Dendritic cell treated with granulocyte-macrophage colony-stimulating factor and Interleukin-4, amounts not matched to agents 40 ng/mL and 50 ng/mL, for 4 days (primary cell): Measurements from ENCODE around the gene ZC2HC1B.

Experiments
- H3K27ac Mint-ChIP-seq: one replicate; pipeline ENCODE4 v1.8.0; 2022; ENCODE audit warnings: mild to moderate bottlenecking, mixed read lengths
- H3K27me3 Mint-ChIP-seq: one replicate; pipeline ENCODE4 v1.8.0; 2022; ENCODE audit warnings: mild to moderate bottlenecking, mixed read lengths
- H3K36me3 Mint-ChIP-seq: one replicate; pipeline ENCODE4 v1.8.0; 2022; ENCODE audit warnings: low read depth, mixed read lengths
- H3K4me1 Mint-ChIP-seq: one replicate; pipeline ENCODE4 v1.8.0; 2022; ENCODE audit warnings: low read depth, mixed read lengths
- H3K4me3 Mint-ChIP-seq: one replicate; pipeline ENCODE4 v1.8.0; 2022; ENCODE audit warnings: mild to moderate bottlenecking, moderate library complexity, mixed read lengths
- H3K9me3 Mint-ChIP-seq: one replicate; pipeline ENCODE4 v1.8.0; 2022; ENCODE audit warnings: mixed read lengths
- intact Hi-C: fragments of 100-400 bp; cut with micrococcal nuclease; formaldehyde crosslinking; loops from one replicate; pipeline ENCODE4 v1.15.0; 2022

Gene ZC2HC1B, protein sequence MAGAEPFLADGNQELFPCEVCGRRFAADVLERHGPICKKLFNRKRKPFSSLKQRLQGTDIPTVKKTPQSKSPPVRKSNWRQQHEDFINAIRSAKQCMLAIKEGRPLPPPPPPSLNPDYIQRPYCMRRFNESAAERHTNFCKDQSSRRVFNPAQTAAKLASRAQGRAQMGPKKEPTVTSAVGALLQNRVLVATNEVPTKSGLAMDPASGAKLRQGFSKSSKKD

GRCh38 chr6:143864234-143864633 lies at the start of gene ZC2HC1B:
Gene ZC2HC1B (plus strand): TSS chr6:143864474. CDS start chr6:143864540, 66 bp downstream.
- Mint-ChIP-seq H3K36me3 (peaks cover 68% of the 10 kb centered on the region), H3K27ac (no peak within 1 kb of the TSS), H3K4me3 (no peak within 1 kb of the TSS), H3K9me3 (no peaks in the 10 kb centered on the region), H3K27me3 (no peaks in the 10 kb centered on the region), H3K4me1 (no peaks in the 10 kb centered on the region)
- intact Hi-C loops = no loop called here

- intact Hi-C loops = no loop called here
Observed at GRCh38 chr6:143817621-143818020, 46.7 kb upstream of the ZC2HC1B start.

GRCh38 chr6:143821359-143821758 lies 42.9 kb upstream of the ZC2HC1B start:
- Mint-ChIP-seq H3K36me3 (peaks cover 65% of the 10 kb centered on the region), H3K4me3 (no peak overlapping the region), H3K4me1 (no peaks in the 10 kb centered on the region), H3K27me3 (no peaks in the 10 kb centered on the region), H3K9me3 (no peaks in the 10 kb centered on the region), H3K27ac (no peak overlapping the region)
- intact Hi-C loops = no loop called here

More at GRCh38 chr6:143817621-143818020, 46.7 kb upstream of the ZC2HC1B start:
- no peaks in the 10 kb centered on the region for H3K4me1 Mint-ChIP-seq
- no peaks in the 10 kb centered on the region for H3K9me3 Mint-ChIP-seq
- H3K4me3 Mint-ChIP-seq = no peak overlapping the region
- H3K27me3 Mint-ChIP-seq = no peaks in the 10 kb centered on the region
- peaks cover 53% of the 10 kb centered on the region for H3K36me3 Mint-ChIP-seq
- H3K27ac Mint-ChIP-seq = no peak overlapping the region

DNA sequence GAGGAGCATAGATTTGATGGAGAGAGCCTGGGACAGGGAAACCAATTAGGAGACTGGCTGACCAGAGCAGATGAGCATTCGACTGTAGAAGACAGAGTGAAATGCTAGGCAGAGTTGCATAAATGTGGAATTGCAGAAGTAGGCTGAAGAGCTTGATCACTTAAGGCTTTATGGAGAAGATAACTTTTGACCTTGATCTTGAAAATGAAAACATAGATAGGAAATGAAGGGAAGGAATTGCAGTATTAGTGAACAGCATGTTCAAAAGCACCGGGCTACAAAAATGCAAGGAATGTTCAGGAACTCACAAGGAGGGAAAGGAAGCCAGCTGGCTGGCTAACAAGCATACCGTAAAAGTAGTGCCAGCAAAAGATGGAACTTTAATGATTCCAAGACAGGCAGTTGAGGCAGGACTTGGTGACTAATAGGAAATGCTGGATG lies 41.7 kb upstream of the ZC2HC1B start:
- no peaks in the 10 kb centered on the region for H3K4me1 Mint-ChIP-seq
- no peaks in the 10 kb centered on the region for H3K27me3 Mint-ChIP-seq
- H3K27ac Mint-ChIP-seq = no peak overlapping the region
- intact Hi-C loops = no loop called here
- peaks cover 65% of the 10 kb centered on the region for H3K36me3 Mint-ChIP-seq
- H3K9me3 Mint-ChIP-seq = no peaks in the 10 kb centered on the region
- H3K4me3 Mint-ChIP-seq = no peak overlapping the region

DNA sequence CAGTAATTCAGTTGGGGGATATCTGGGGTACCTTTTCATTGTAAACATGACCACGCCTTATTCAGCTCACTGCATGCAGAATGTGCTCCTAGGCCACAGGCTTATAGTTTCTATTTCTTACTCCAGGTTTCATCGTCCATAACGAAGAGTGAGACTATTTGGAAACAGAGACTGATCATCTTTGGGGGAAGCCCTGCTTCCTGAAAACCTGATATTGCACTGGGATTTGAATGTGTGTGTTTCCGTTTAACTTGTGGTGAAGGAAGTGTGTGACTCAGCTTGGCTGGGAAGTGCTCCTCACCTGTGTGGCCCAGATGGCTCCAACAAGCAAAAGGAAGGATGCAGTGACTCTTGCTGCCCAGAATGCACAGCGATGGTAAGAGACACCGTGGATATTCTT lies 40.7 kb upstream of the ZC2HC1B start:
- Mint-ChIP-seq H3K9me3 (no peaks in the 10 kb centered on the region), H3K4me3 (no peak overlapping the region), H3K27me3 (no peaks in the 10 kb centered on the region), H3K36me3 (peaks cover 56% of the 10 kb centered on the region), H3K4me1 (no peaks in the 10 kb centered on the region), H3K27ac (no peak overlapping the region)
- intact Hi-C loops = no loop called here

DNA sequence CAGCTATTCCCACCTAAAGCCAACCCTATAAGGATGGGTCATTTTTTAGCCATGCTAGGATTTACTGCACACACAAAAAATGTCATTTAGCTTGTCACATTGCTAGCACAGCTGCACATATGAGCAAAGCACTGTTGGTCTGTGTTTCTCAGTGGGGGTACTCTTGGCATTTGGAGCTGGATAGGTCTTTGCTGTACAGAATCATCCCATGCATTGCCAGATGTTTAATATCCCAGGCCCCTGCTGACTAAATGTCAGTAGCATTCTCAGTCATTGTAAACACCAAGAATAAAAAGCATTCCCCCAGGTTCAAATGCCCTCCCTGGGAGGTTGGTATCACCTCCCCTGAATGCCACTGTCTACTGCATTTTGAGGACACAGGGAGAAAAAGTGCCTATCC lies 35.7 kb upstream of the ZC2HC1B start:
- Mint-ChIP-seq H3K9me3 (no peaks in the 10 kb centered on the region), H3K4me3 (no peak overlapping the region), H3K36me3 (peaks cover 45% of the 10 kb centered on the region), H3K4me1 (no peaks in the 10 kb centered on the region), H3K27me3 (no peaks in the 10 kb centered on the region), H3K27ac (no peak overlapping the region)
- intact Hi-C loops = no loop called here

- intact Hi-C loops = no loop called here
- Mint-ChIP-seq H3K27ac (no peak overlapping the region), H3K27me3 (no peaks in the 10 kb centered on the region), H3K36me3 (peaks cover 12% of the 10 kb centered on the region), H3K4me1 (no peaks in the 10 kb centered on the region), H3K4me3 (no peak overlapping the region), H3K9me3 (no peaks in the 10 kb centered on the region)
Observed at GRCh38 chr6:143836150-143836549, 28.1 kb upstream of the ZC2HC1B start.

DNA sequence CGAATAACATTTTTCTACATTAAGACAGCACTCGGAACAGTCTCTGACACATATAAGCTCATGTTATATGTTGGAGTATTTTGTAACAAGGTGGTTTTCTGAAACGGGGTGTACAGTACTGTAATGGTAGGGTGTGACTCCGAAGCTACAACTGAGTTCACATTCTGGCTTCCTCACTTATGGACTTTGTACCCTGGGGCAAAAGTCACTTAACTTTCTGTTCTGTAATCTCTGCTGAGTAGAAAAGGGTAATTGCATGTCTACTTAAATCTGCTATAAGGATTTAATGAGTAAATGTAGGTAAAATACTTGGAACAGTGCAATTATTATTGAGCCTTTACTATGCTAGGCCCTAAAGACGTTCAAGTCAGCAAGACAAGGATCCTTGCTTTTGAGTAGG lies 25.9 kb upstream of the ZC2HC1B start:
- H3K4me3 Mint-ChIP-seq = no peak overlapping the region
- no peaks in the 10 kb centered on the region for H3K27me3 Mint-ChIP-seq
- no peaks in the 10 kb centered on the region for H3K9me3 Mint-ChIP-seq
- intact Hi-C loops = no loop called here
- H3K27ac Mint-ChIP-seq = no peak overlapping the region
- H3K4me1 Mint-ChIP-seq = peaks cover 5% of the 10 kb centered on the region
- peaks cover 2% of the 10 kb centered on the region for H3K36me3 Mint-ChIP-seq

DNA sequence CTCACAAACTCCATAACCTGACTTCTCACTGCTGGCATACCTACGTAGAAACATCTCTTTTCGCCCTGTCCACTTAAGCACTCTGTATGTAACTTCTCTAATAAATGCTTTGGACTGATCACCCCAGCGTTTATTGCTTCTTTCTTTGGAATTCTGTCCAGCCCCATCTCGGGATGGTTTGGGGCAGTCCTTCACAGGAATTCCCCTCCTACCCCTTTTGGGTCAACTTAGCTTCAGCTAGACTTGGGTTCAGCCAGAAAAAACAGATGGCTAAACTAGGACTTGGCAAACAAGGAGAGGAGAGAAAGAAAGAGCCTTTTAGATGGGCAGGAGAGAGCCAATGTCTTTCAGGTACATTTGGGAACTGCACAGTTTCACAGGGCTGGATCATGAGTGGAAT lies 25.1 kb upstream of the ZC2HC1B start:
- Mint-ChIP-seq H3K4me3 (no peak overlapping the region), H3K4me1 (peaks cover 13% of the 10 kb centered on the region), H3K27ac (no peak overlapping the region), H3K9me3 (no peaks in the 10 kb centered on the region), H3K36me3 (peaks cover 7% of the 10 kb centered on the region), H3K27me3 (no peaks in the 10 kb centered on the region)
- intact Hi-C loops = no loop called here

DNA sequence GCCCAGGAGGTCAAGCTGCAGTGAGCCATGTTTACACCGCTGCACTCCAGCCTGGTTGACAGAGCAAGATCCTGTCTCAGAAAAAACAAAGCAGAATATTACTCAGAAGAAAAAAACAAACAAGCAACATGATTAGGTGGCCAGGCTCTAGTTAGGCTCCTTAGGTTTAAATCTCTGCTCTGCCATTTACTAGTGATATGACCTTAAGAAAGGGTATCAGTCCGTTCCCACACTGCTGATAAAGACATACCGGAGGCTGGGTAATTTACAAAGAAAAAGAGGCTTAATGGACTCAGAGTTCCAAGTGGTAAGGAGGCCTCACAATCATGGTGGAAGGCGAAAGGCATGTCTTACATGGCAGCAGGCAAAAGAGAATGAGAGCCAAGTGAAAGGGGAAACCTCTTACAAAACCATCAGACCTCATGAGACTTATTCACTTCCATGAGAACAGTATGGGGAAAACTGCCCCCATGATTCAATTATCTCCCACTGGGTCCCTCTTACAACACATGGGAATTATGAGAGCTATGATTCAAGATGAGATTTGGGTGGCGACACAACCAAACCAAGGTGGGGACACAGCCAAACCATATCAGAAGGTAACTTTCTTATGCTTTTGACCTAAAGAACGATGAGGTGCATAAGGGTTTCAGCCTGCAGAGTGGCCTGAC lies 23.5 kb upstream of the ZC2HC1B start:
- Mint-ChIP-seq H3K4me3 (no peak overlapping the region), H3K27ac (no peak overlapping the region), H3K9me3 (no peaks in the 10 kb centered on the region), H3K36me3 (peaks cover 16% of the 10 kb centered on the region), H3K27me3 (no peaks in the 10 kb centered on the region), H3K4me1 (peaks cover 16% of the 10 kb centered on the region)
- intact Hi-C loops = loop anchor here (5.0 to 10.0 kb wide), 3 partner anchors 163 to 254 kb away; partner anchors contain the start of genes PHACTR2 and SF3B5

- Mint-ChIP-seq H3K36me3 (peaks cover 34% of the 10 kb centered on the region), H3K9me3 (no peaks in the 10 kb centered on the region), H3K27ac (peak overlapping the region; percentile 95), H3K27me3 (no peaks in the 10 kb centered on the region), H3K4me3 (peak overlapping the region; percentile 91), H3K4me1 (peaks cover 16% of the 10 kb centered on the region)
- intact Hi-C loops = loop anchor here (2.0 to 10.0 kb wide), 4 partner anchors 165 to 276 kb away; partner anchors contain the start of genes PHACTR2 and SF3B5
Observed at GRCh38 chr6:143842461-143842901, 21.8 kb upstream of the ZC2HC1B start.

GRCh38 chr6:143842902-143843676 lies 21.2 kb upstream of the ZC2HC1B start, which contains the start of gene LTV1:
Gene LTV1 (plus strand): TSS chr6:143843338. CDS start chr6:143843478, 140 bp downstream.
- peaks cover 16% of the 10 kb centered on the region for H3K4me1 Mint-ChIP-seq
- H3K27me3 Mint-ChIP-seq = no peaks in the 10 kb centered on the region
- intact Hi-C loops = loop anchor here (1.0 to 10.0 kb wide), 5 partner anchors 166 to 332 kb away; partner anchors contain the start of genes FUCA2, PHACTR2 and SF3B5
- H3K27ac Mint-ChIP-seq = peak within 1 kb of the TSS; percentile 95
- H3K9me3 Mint-ChIP-seq = no peaks in the 10 kb centered on the region
- peak within 1 kb of the TSS; percentile 91 for H3K4me3 Mint-ChIP-seq
- peaks cover 40% of the 10 kb centered on the region for H3K36me3 Mint-ChIP-seq

- Mint-ChIP-seq H3K4me1 (peaks cover 21% of the 10 kb centered on the region), H3K4me3 (peak overlapping the region; percentile 91), H3K27ac (peak overlapping the region; percentile 95), H3K36me3 (peaks cover 45% of the 10 kb centered on the region), H3K9me3 (no peaks in the 10 kb centered on the region), H3K27me3 (no peaks in the 10 kb centered on the region)
- intact Hi-C loops = loop anchor here (1.0 to 10.0 kb wide), 5 partner anchors 166 to 332 kb away; partner anchors contain the start of genes FUCA2, PHACTR2 and SF3B5
Observed at GRCh38 chr6:143843677-143843999, 20.6 kb upstream of the ZC2HC1B start.

DNA sequence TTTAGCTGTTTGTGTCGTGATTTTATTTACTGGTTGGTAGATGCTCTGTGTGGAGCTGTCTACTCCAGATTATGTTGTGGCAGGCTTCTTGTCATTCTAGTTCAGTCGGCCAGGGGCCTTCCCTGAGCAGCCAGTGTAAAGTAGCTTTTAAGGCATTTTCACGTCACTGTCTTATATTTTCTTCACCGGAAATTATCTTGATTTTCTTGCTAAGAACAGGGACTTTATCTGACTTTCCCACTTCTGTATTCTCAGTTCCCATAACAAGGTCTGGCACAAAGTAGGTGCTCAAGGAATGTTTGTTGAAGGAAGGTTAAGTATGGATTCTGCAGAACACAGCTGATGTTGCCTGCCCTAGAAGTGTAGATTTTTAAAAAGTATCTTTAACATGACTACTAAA lies 20.3 kb upstream of the ZC2HC1B start:
- no peaks in the 10 kb centered on the region for H3K9me3 Mint-ChIP-seq
- no peaks in the 10 kb centered on the region for H3K27me3 Mint-ChIP-seq
- H3K36me3 Mint-ChIP-seq = peaks cover 49% of the 10 kb centered on the region
- H3K27ac Mint-ChIP-seq = peak overlapping the region; percentile 95
- peak overlapping the region; percentile 91 for H3K4me3 Mint-ChIP-seq
- H3K4me1 Mint-ChIP-seq = peaks cover 25% of the 10 kb centered on the region
- intact Hi-C loops = loop anchor here (5.0 to 10.0 kb wide), 3 partner anchors 167 to 251 kb away; partner anchors contain the start of genes PHACTR2 and SF3B5
